B cell (primary cell): Measurements from ENCODE around the gene HMGCL. TPM values are rescaled to one million over a fixed set of nuclear protein-coding genes. Genes with fewer than 3 reads are reported as not detected.

Experiments
- ATAC-seq: fragments of 200-7000 bp; cut with Tn5 transposase; one replicate; pipeline ENCODE4 v1.10.0; 2021; ENCODE audit warnings: low read depth, mild to moderate bottlenecking, moderate number of reproducible peaks, moderate library complexity
- CTCF ChIA-PET: fragments of 350-600 bp; sonication (Branson Sonifier 250); formaldehyde crosslinking; loops from one replicate; lab custom pipeline; 2021; ENCODE audit warnings: antibody characterized with exemption, inconsistent platforms; lab: Charles Lee
- POLR2A ChIA-PET: fragments of 350-600 bp; sonication (Branson Sonifier 250); formaldehyde crosslinking; loops from one replicate; lab custom pipeline; 2021; ENCODE audit warnings: antibody characterized with exemption; lab: Charles Lee
- DNase-seq: peaks from one replicate; pipeline ENCODE4 v3.0.0; 2013
- H2AFZ ChIP-seq: 2 replicates; pipeline ENCODE4 v1.6.1; 2012; ENCODE audit warnings: mild to moderate bottlenecking, low read depth, low read length; ENCODE audit not compliant: insufficient read depth, poor library complexity, severe bottlenecking
- H3K27ac ChIP-seq, 2 donors: 1 replicate in 1 of 2; 2 replicates in 1 of 2; pipeline ENCODE4 v1.5.1; 2012 to 2013; ENCODE audit warnings: low read length in 2 of 2, mild to moderate bottlenecking in 2 of 2, moderate library complexity in 1 of 2
- H3K27me3 ChIP-seq, 4 experiments: fragments of 200-600 bp in 1 of 4; sonication (generic) in 1 of 4; replicated peaks in 1 of 4; 1 replicate in 2 of 4; 2 replicates in 2 of 4; pipeline versions ENCODE4 v1.6.1 to v1.7.0; 2013 to 2016; ENCODE audit warnings: low read length in 3 of 4, mild to moderate bottlenecking in 2 of 4, mixed read lengths in 1 of 4, moderate library complexity in 1 of 4; ENCODE audit not compliant: insufficient read depth in 4 of 4, control insufficient read depth in 3 of 4; ENCODE audit errors: control extremely low read depth in 1 of 4
- H3K36me3 ChIP-seq, 2 experiments: replicated peaks in 1 of 2; 1 replicate in 1 of 2; 2 replicates in 1 of 2; pipeline versions ENCODE4 v1.6.1 to v1.7.1; 2013; ENCODE audit warnings: low read length in 1 of 2; ENCODE audit not compliant: insufficient read depth in 2 of 2, control insufficient read depth in 1 of 2; ENCODE audit errors: control extremely low read depth in 1 of 2, extremely low read depth in 1 of 2
- H3K4me1 ChIP-seq, 2 donors: fragments of 200-600 bp in 1 of 2; sonication (generic) in 1 of 2; 1 replicate in 1 of 2; 2 replicates in 1 of 2; pipeline versions ENCODE4 v1.5.1 to v1.6.1; 2013 to 2017; ENCODE audit warnings: low read length in 2 of 2; ENCODE audit not compliant: control insufficient read depth in 2 of 2, insufficient read depth in 2 of 2
- H3K4me2 ChIP-seq: replicated peaks from 2 replicates; pipeline ENCODE3; 2012; ENCODE audit warnings: mild to moderate bottlenecking, low read depth, low read length; ENCODE audit not compliant: poor library complexity, severe bottlenecking
- H3K4me3 ChIP-seq, 5 experiments: fragments of 200-600 bp in 1 of 5; sonication (generic) in 1 of 5; 1 replicate in 3 of 5; 2 replicates in 2 of 5; pipeline versions ENCODE4 v1.5.1 to v1.7.0; 2011 to 2016; ENCODE audit warnings: low read length in 4 of 5, mild to moderate bottlenecking in 4 of 5, low read depth in 2 of 5, control low read depth in 1 of 5, moderate library complexity in 1 of 5; ENCODE audit not compliant: insufficient read depth in 1 of 5; ENCODE audit errors: control extremely low read depth in 1 of 5, extremely low read depth in 1 of 5
- H3K79me2 ChIP-seq: fragments of 200-600 bp; sonication (generic); one replicate; pipeline ENCODE4 v1.6.0; 2016; ENCODE audit warnings: low read length; ENCODE audit not compliant: control insufficient read depth, insufficient read depth
- H3K9ac ChIP-seq: fragments of 200-600 bp; sonication (generic); 2 replicates; pipeline ENCODE4 v1.6.1; 2017; ENCODE audit warnings: mild to moderate bottlenecking, low read length, moderate library complexity
- H3K9me3 ChIP-seq, 3 donors: one replicate each; pipeline versions ENCODE4 v1.6.1 to v1.7.1; 2013; ENCODE audit warnings: low read length in 2 of 3; ENCODE audit not compliant: control insufficient read depth in 2 of 3, insufficient read depth in 1 of 3; ENCODE audit errors: control extremely low read depth in 1 of 3
- H4K20me1 ChIP-seq: 2 replicates; pipeline ENCODE4 v1.6.0; 2012; ENCODE audit warnings: mild to moderate bottlenecking, low read length; ENCODE audit not compliant: insufficient read depth, control insufficient read depth, poor library complexity, severe bottlenecking
- H3K27ac Mint-ChIP-seq: one replicate; pipeline ENCODE4 v1.8.0; 2021; ENCODE audit warnings: mixed read lengths
- H3K27me3 Mint-ChIP-seq: one replicate; pipeline ENCODE4 v1.8.0; 2021; ENCODE audit warnings: mixed read lengths
- H3K4me1 Mint-ChIP-seq: one replicate; pipeline ENCODE4 v1.8.0; 2021; ENCODE audit warnings: mixed read lengths
- H3K4me3 Mint-ChIP-seq: one replicate; pipeline ENCODE4 v1.8.0; 2021; ENCODE audit warnings: mixed read lengths
- H3K9me3 Mint-ChIP-seq: one replicate; pipeline ENCODE4 v1.8.0; 2022; ENCODE audit warnings: mixed read lengths; ENCODE audit not compliant: insufficient read depth
- CTCF ChIP-seq: fragments of 200-600 bp; IDR thresholded peaks from one replicate; pipeline ENCODE4 v1.8.0; 2022; ENCODE audit warnings: antibody characterized with exemption, mild to moderate bottlenecking
- EZH2 ChIP-seq: IDR thresholded peaks from 2 replicates; pipeline ENCODE4 v1.6.1; 2012; ENCODE audit warnings: borderline replicate concordance, low read depth, mild to moderate bottlenecking, moderate library complexity, low read length; ENCODE audit not compliant: insufficient read depth, poor library complexity, severe bottlenecking
- WGBS: methylation state at CpG from one replicate; pipeline ENCODE4 v1.1.5; 2013; ENCODE audit warnings: missing lambda C conversion rate; ENCODE audit not compliant: insufficient coverage; 5-methylcytosine and 5-hydroxymethylcytosine counted together
- intact Hi-C: fragments of 100-400 bp; cut with micrococcal nuclease; formaldehyde crosslinking; loops from one replicate; pipeline ENCODE4 v1.10.0; 2022
- polyA plus RNA-seq: library from polyadenylated mRNA; depleted of rRNA; stranded (reverse); fragments of >200 nt; gene quantifications from 2 replicates; pipeline ENCODE4 v1.2.3, GENCODE V29; 2012
- total RNA-seq, 2 donors: library from RNA; stranded (reverse); fragments of 120-200 nt in 1 of 2; gene quantifications; 1 replicate in 1 of 2; 2 replicates in 1 of 2; pipeline versions ENCODE4 v1.2.3 to v1.2.4, GENCODE V29; 2013 to 2022

HMGCL gene
- total and polyA plus RNA-seq, 2 donors (not counting 1 experiment from before 2014, with no cell fraction given) = 18.5 to 35.9 TPM

GRCh38 chr1:23845163-23845562 lies 19.9 kb upstream of the HMGCL start:
- CTCF ChIA-PET = interaction anchor here (3.0 kb wide), 1 partner anchor 35 kb away, joined by 15 read pairs; no protein-coding TSS in a partner anchor
- Mint-ChIP-seq H3K9me3 (no peaks in the 10 kb centered on the region), H3K4me1 (no peaks in the 10 kb centered on the region), H3K27me3 (no peaks in the 10 kb centered on the region), H3K27ac (no peak overlapping the region), H3K4me3 (no peak overlapping the region)
- no peak overlapping the region for H3K9ac ChIP-seq
- H4K20me1 ChIP-seq = no peaks in the 10 kb centered on the region
- H3K27me3 ChIP-seq = no peaks in the 10 kb centered on the region
- H3K4me2 ChIP-seq = no peak overlapping the region
- DNase-seq = no peak
- peaks cover 0 to 4% (median 0%) of the 10 kb centered on the region in 3 donors for H3K9me3 ChIP-seq
- no peak overlapping the region for H3K27ac ChIP-seq
- no peaks in the 10 kb centered on the region for H3K4me1 ChIP-seq
- WGBS = 100% methylated on average over 2 of the region's 2 CpGs
- intact Hi-C loops = no loop called here
- H3K4me3 ChIP-seq = no peak overlapping the region
- ATAC-seq = no peak
- H2AFZ ChIP-seq = no peak overlapping the region
- POLR2A ChIA-PET = no interaction called here
- H3K36me3 ChIP-seq = peaks cover 2 to 26% of the 10 kb centered on the region in 2 experiments
- TF ChIP-seq EZH2 = no peak
- TF ChIP-seq CTCF = no peak
- H3K79me2 ChIP-seq = no peaks in the 10 kb centered on the region

GRCh38 chr1:23843644-23844043 lies 18.4 kb upstream of the HMGCL start:
- H3K9ac ChIP-seq = no peak overlapping the region
- Mint-ChIP-seq H3K27me3 (no peaks in the 10 kb centered on the region), H3K4me1 (peaks cover under 1% of the 10 kb centered on the region), H3K4me3 (no peak overlapping the region), H3K27ac (no peak overlapping the region), H3K9me3 (no peaks in the 10 kb centered on the region)
- peaks cover 2 to 22% of the 10 kb centered on the region in 2 experiments for H3K36me3 ChIP-seq
- WGBS = no CpG with 5 or more reads among the region's 5 CpGs
- CTCF ChIA-PET = interaction anchor here (3.0 kb wide), 1 partner anchor 33 kb away, joined by 15 read pairs; no protein-coding TSS in a partner anchor
- no peak for DNase-seq
- H3K4me3 ChIP-seq = no peak overlapping the region
- peaks cover 0 to 4% (median 0%) of the 10 kb centered on the region in 3 donors for H3K9me3 ChIP-seq
- no peak overlapping the region for H3K4me2 ChIP-seq
- H2AFZ ChIP-seq = no peak overlapping the region
- no peaks in the 10 kb centered on the region for H4K20me1 ChIP-seq
- intact Hi-C loops = no loop called here
- no peaks in the 10 kb centered on the region for H3K27me3 ChIP-seq
- H3K27ac ChIP-seq = no peak overlapping the region
- no peaks in the 10 kb centered on the region for H3K79me2 ChIP-seq
- H3K4me1 ChIP-seq = no peaks in the 10 kb centered on the region
- ATAC-seq = no peak
- TF ChIP-seq EZH2 = no peak
- TF ChIP-seq CTCF = no peak
- POLR2A ChIA-PET = no interaction called here
